Effector memory CD8-positive, alpha-beta T cell (primary cell): ENCODE data around the gene PMM2.
"Not testable (repeated sequence)": the region's sequence is repeated elsewhere in the genome, so short reads cannot be mapped to it uniquely, and the experiment has no call there.

ENCODE experiments used
- ATAC-seq: fragments of 150-1000 bp; cut with Tn5 transposase; replicated peaks from 2 replicates; pipeline ENCODE4 v1.10.0; 2021; ENCODE audit warnings: mild to moderate bottlenecking, moderate library complexity
- DNase-seq, 3 experiments: peaks; one replicate each; pipeline ENCODE4 v3.0.0; 2021
- H3K27ac Mint-ChIP-seq, 2 donors: one replicate each; pipeline ENCODE4 v1.8.0; 2022; ENCODE audit warnings: mild to moderate bottlenecking in 2 of 2, mixed read lengths in 2 of 2, moderate library complexity in 2 of 2
- H3K27me3 Mint-ChIP-seq, 2 donors: one replicate each; pipeline ENCODE4 v1.8.0; 2022; ENCODE audit warnings: mixed read lengths in 2 of 2
- H3K36me3 Mint-ChIP-seq: one replicate; pipeline ENCODE4 v1.8.0; 2022; ENCODE audit warnings: mild to moderate bottlenecking, moderate library complexity, mixed read lengths; ENCODE audit not compliant: insufficient read depth
- H3K4me1 Mint-ChIP-seq, 2 donors: one replicate each; pipeline ENCODE4 v1.8.0; 2022; ENCODE audit warnings: low read depth in 2 of 2, mixed read lengths in 2 of 2
- H3K4me3 Mint-ChIP-seq, 2 donors: one replicate each; pipeline ENCODE4 v1.8.0; 2022; ENCODE audit warnings: mild to moderate bottlenecking in 2 of 2, mixed read lengths in 2 of 2, moderate library complexity in 2 of 2
- H3K9me3 Mint-ChIP-seq, 2 donors: one replicate each; pipeline ENCODE4 v1.8.0; 2022; ENCODE audit warnings: mixed read lengths in 2 of 2
- total RNA-seq, 9 experiments: gene quantifications; one replicate each; lab custom pipeline; 2026; lab: John Stamatoyannopoulos, UW

Gene PMM2
- total RNA-seq: 49.1 to 149 (median 91.0) reads per million in 9 experiments

DNA sequence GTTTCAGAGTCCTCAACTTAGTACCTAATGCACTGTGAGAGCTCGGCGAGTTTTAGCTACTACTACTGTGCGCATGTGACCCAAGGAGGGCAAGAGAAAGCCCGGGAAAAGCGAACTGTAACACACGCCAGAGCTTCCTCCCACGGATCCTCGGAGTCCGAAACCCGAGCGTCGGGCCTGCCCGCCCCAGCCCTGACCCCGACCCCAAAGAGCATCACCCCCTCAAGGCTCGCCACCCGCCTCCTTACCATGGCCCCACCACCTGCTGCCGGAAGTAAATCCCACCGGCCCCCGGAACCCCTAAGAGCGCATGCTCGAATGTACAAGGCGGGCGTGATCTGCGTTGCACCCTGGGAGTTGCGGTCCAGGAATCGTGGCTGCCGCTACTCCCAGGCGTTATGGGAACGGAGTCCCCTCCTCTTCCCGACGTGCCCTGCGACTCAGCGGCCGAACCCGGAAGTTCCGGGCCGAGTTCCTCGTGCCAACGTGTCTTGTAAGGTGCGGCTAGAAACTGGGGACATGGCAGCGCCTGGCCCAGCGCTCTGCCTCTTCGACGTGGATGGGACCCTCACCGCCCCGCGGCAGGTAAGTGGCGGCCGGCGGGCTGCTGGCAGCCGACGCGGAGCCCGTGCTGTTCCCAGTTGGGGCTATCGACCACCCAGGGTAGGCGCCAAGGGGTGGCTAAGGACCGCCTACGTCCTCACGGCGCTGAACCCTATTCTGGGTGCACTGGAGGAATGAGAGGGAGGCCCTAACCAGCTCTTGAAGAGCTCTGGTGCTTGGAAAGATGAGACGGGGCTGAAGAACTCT, at the start of gene PMM2, which contains the start of gene TMEM186:
Gene PMM2 (plus strand): TSS at position 476 of the 810 bp plus-strand sequence. CDS start 44 bp downstream, at position 520.
Gene TMEM186 (minus strand): TSS at position 276 of the 810 bp plus-strand sequence. CDS start 25 bp downstream, at position 251.
- Mint-ChIP-seq H3K9me3 (no peaks in the 10 kb centered on the region), H3K4me1 (peaks cover 23 to 24% of the 10 kb centered on the region in 2 donors), H3K27me3 (no peaks in the 10 kb centered on the region), H3K36me3 (peaks cover 29% of the 10 kb centered on the region), H3K27ac (peak within 1 kb of the TSS; percentile 95 to 97), H3K4me3 (peak within 1 kb of the TSS; percentile 85 to 91)
- DNase-seq (peak; percentile 91), ATAC-seq (peak; percentile 95)

DNA sequence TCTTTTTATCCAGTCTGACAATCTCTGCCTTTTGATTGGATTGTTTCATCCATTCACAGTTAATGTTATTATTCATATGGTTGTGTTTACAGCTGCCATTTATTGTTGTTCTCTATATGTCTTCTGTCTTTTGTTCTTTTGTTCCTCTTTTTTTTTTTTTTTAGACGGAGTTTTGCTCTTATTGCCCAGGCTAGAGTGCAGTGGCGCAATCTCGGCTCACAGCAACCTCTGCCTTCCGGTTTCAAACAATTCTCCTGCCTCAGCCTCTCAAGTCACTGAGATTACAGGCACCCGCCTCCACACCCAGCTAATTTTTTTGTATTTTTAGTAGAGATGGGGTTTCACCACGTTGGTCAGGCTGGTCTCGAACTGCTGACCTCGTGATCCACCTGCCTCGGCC, 48.7 kb upstream of the PMM2 start:
- H3K9me3 Mint-ChIP-seq, H3K4me1 Mint-ChIP-seq, H3K36me3 Mint-ChIP-seq, H3K4me3 Mint-ChIP-seq, ATAC-seq, H3K27ac Mint-ChIP-seq, H3K27me3 Mint-ChIP-seq, DNase-seq: not testable (repeated sequence)

DNA sequence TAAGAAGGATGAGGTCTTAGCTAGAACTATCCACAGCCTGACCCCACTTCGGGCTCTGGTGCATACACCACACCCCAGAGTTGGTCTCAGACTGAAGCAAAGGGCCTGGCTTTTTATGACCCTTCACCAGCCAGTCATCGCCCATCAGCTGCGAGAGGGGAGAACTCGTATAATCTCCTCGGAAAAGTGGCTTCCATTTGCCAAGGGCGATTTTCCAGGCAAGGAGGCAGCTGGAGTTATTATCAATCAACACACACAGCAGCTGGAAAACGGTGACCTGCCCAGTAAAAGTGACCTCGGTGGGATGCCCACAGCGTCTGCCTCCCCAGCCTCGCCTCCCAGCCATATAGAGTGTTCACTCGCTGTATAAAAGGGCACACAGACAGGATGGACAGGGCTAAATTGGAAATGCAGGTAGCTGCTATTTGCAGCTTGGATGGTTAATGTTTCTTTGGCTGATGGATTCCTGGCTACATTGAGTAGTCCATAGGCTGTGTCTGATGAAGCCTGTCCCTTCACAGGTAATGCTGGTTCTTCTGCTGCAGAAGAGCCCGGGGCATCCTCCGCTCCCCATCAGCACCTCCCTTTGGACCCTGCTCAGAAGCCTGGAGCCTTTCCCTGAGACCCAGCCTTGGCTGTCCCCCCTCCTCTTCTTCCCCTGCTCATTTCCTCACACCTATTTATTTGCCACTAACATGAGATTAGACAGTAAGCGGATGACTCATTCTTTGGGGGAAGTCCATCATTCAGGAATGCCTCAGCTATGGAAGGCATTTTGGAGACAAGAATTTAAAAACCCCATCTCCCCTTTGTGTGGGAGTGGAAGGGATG, 45.9 kb upstream of the PMM2 start:
- Mint-ChIP-seq H3K4me3 (no peak overlapping the region), H3K27ac (no peak overlapping the region), H3K27me3 (no peaks in the 10 kb centered on the region), H3K4me1 (no peaks in the 10 kb centered on the region), H3K36me3 (peaks cover 8% of the 10 kb centered on the region), H3K9me3 (no peaks in the 10 kb centered on the region)
- ATAC-seq: no peak
- DNase-seq: no peak

DNA sequence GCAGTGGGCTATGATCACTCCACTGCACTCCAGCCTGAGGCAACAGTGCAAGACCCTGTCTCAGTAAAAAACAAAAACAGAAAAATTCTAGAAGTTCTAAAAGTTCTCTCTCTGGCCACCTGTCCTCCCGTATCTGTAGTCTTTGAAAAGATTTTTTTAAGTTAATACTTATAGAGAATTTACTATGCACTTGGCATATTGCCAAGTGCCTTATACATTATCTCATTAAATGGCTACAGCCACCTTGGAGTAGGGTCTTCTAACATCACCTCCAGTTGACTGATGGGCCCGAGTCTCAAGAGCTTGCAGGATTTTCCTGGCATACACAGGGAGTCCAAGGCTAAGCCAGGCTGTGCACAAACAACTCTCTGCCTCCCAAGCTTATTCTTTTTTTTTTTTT, 44.9 kb upstream of the PMM2 start:
- Mint-ChIP-seq H3K4me3 (no peak overlapping the region), H3K27me3 (no peaks in the 10 kb centered on the region), H3K9me3 (no peaks in the 10 kb centered on the region), H3K4me1 (no peaks in the 10 kb centered on the region), H3K36me3 (peaks cover 8% of the 10 kb centered on the region), H3K27ac (no peak overlapping the region)
- DNase-seq (no peak), ATAC-seq (no peak)

DNA sequence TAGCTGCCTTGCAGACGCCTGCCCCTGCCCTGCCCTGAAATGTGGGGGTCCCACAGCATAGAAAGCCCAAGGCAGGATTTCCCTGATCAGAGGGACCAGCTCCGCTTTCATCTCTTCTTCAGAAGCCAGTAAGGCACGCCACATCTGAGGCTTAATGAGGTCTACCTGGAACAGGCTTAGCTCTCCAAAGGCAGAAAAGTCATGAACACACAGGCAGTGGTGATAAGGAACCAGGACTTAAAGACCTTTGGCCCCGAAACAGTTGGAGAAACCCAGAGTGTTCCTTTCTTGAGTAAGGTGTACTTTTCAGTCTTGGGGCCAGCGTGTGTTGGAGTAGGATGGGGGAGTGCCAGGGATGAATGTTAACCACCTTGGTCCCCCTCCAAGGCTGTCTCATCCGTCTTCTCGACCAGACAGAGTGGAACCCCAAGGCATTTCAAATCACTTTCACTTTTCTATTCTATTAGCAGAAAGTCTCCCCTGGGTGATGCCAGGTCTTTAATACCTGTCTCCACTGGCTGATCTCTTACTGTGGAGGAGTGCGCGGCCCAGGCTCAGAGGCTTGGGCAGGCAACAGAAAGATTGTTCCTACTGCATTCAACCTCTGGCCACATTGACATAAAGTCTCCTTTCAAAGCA, 44.1 kb upstream of the PMM2 start:
- no peak for DNase-seq
- no peaks in the 10 kb centered on the region for H3K9me3 Mint-ChIP-seq
- H3K27me3 Mint-ChIP-seq: no peaks in the 10 kb centered on the region
- no peak for ATAC-seq
- no peaks in the 10 kb centered on the region for H3K4me1 Mint-ChIP-seq
- H3K27ac Mint-ChIP-seq: no peak overlapping the region
- H3K36me3 Mint-ChIP-seq: peaks cover 8% of the 10 kb centered on the region
- H3K4me3 Mint-ChIP-seq: no peak overlapping the region

DNA sequence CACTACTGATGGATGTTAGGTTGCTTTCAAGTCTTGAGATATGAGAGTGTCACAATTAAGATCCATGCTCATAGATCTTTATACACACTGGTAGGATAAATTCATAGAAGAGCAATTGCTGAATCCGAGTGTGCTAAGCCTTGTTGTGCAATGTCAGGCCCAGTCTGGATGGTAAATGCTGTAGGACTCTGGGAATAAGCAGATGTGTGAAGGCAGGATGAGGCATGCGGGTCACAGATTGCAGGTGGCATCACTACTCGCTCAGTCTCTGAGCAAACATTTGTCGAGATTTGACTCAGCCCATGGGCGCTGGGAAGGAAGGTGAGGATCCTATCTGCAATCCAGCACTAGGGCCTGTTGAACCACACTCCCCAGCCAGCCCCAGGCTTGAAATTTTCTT, 40.9 kb upstream of the PMM2 start:
- Mint-ChIP-seq H3K4me1 (no peaks in the 10 kb centered on the region), H3K9me3 (no peaks in the 10 kb centered on the region), H3K4me3 (no peak overlapping the region), H3K27me3 (no peaks in the 10 kb centered on the region), H3K36me3 (peaks cover 8% of the 10 kb centered on the region), H3K27ac (no peak overlapping the region)
- DNase-seq: no peak
- ATAC-seq: no peak

DNA sequence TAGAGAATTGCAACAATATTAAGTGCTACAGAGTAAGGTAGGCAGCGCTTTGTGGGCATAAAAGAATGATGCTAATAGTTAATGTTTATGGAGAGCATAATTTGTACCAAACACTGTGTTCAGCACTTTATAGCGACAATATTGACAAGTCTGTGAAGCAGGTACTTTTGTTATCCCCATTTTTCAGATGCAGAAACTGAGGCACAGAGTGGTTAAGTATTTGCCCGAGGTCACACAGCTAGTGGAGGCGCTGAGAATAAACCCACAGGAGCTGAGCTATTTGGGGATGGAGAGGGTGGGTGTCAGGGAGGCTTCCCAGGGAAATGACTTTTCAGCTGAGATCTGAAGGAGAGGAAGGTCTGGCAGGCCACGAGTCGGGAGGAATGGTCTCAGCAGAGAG, 39.6 kb upstream of the PMM2 start:
- no peaks in the 10 kb centered on the region for H3K27me3 Mint-ChIP-seq
- no peak for DNase-seq
- no peak for ATAC-seq
- peaks cover 8% of the 10 kb centered on the region for H3K36me3 Mint-ChIP-seq
- no peaks in the 10 kb centered on the region for H3K9me3 Mint-ChIP-seq
- H3K27ac Mint-ChIP-seq: peak overlapping the region in 1 of 2 donors; percentile 19
- H3K4me1 Mint-ChIP-seq: no peaks in the 10 kb centered on the region
- no peak overlapping the region for H3K4me3 Mint-ChIP-seq

DNA sequence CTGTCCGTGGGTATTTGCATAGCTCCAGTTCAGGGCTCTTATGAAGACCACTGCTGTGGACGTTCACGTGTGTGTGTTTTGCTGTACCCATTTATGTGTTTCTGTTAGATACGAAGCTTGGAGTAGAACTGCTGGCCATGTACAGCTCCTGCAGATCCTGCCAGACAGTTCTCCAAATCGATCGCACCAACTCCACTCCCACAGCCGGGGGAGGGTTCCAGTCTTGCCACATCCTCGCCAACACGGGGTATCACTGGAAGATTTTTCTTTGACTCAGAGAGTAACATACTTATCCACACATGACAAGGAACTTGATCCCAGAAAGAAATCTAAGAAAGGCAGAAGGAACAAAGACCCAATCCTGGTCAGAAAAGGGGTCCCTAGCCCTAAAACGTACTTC, 37.6 kb upstream of the PMM2 start:
- Mint-ChIP-seq H3K27me3 (no peaks in the 10 kb centered on the region), H3K4me3 (no peak overlapping the region), H3K36me3 (peaks cover 5% of the 10 kb centered on the region), H3K27ac (no peak overlapping the region), H3K9me3 (no peaks in the 10 kb centered on the region), H3K4me1 (no peaks in the 10 kb centered on the region)
- DNase-seq: no peak
- no peak for ATAC-seq

DNA sequence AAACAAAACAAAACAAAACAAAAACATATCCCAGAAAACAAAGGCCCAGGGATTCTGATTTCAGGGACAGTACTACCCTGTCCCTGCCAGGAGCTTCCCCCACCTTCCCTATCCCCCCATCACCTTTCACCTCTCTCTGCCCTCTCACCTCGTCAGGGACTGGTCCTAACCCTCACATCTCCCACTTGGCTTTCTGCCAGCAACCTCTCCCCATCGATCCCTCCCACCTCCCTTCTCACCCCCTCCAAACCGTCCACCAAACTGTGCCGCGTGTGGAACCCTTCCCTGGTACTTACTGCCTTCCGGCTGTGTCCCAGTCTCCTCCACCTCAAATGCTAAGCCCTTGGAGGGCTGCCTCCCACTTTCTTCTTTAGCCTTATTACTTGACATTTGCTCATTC, 36.6 kb upstream of the PMM2 start:
- H3K27me3 Mint-ChIP-seq: no peaks in the 10 kb centered on the region
- H3K4me1 Mint-ChIP-seq: no peaks in the 10 kb centered on the region
- no peak overlapping the region for H3K4me3 Mint-ChIP-seq
- DNase-seq: no peak
- no peak for ATAC-seq
- peaks cover 9% of the 10 kb centered on the region for H3K36me3 Mint-ChIP-seq
- no peak overlapping the region for H3K27ac Mint-ChIP-seq
- no peaks in the 10 kb centered on the region for H3K9me3 Mint-ChIP-seq

DNA sequence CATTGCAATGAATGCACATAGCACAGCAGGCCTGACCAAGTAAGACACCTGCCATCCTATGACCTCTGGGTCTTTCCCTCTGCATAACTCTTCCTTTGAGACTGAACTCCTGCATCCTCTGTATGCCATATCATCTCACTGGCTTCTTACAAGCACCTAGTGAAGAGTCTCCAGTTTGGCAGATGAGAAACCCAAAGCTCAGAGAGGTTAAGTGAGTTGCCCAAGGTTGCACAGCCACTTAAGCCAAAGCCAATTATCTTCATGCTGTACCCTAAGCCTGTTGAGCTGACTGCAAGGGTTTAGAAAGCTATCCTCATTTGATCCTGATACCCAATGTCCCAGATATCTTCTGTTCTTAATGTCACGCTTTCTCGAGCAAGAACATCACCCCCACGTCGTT, 35.4 kb upstream of the PMM2 start:
- Mint-ChIP-seq H3K27ac (no peak overlapping the region), H3K4me3 (no peak overlapping the region), H3K36me3 (peaks cover 14% of the 10 kb centered on the region), H3K4me1 (no peaks in the 10 kb centered on the region), H3K9me3 (no peaks in the 10 kb centered on the region), H3K27me3 (no peaks in the 10 kb centered on the region)
- DNase-seq (no peak), ATAC-seq (no peak)

DNA sequence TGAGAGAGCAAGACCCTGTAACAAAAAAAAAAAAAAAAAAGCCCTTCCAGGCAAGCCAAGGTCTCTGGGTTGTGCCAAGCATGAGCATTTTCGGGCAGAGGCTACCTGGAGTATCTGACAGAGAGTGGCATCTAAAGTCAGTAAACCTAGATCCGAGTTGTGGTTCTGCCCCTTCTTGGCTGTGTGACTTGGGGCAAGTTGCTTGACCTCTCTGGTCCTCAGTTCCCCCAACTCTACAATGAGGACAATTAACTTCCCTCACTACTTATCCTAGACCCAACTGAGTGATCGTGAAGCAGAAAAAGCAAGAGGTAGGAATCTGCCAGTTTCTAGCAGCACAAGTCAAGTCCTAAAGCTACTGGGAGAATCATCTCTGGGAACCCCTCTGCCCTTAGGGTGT, 34.6 kb upstream of the PMM2 start:
- no peak overlapping the region for H3K27ac Mint-ChIP-seq
- no peaks in the 10 kb centered on the region for H3K9me3 Mint-ChIP-seq
- H3K4me1 Mint-ChIP-seq: no peaks in the 10 kb centered on the region
- no peak for DNase-seq
- ATAC-seq: no peak
- no peak overlapping the region for H3K4me3 Mint-ChIP-seq
- no peaks in the 10 kb centered on the region for H3K27me3 Mint-ChIP-seq
- H3K36me3 Mint-ChIP-seq: peaks cover 16% of the 10 kb centered on the region

DNA sequence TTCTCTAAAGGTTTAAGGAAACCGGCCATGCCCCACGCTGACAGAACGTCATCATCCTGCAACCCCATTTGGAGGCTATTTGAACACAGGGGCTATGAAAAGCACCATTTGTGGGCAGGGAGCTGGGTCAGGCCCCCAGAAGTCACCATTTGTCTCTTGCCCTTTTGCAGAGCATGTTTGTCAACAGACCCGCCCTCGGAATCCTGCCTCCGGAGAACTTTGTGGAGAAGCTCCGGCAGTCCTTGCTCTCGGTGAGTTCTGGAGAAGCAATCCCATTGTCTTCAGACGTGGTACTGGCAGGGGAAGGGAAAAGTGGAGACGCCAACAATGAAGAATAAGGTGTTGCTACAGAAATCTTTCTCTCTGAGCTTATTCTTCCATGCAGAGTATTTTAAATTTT, 33.7 kb upstream of the PMM2 start:
- H3K9me3 Mint-ChIP-seq: no peaks in the 10 kb centered on the region
- no peak overlapping the region for H3K4me3 Mint-ChIP-seq
- H3K4me1 Mint-ChIP-seq: no peaks in the 10 kb centered on the region
- peaks cover 22% of the 10 kb centered on the region for H3K36me3 Mint-ChIP-seq
- DNase-seq (no peak), ATAC-seq (no peak)
- H3K27ac Mint-ChIP-seq: no peak overlapping the region
- H3K27me3 Mint-ChIP-seq: no peaks in the 10 kb centered on the region

DNA sequence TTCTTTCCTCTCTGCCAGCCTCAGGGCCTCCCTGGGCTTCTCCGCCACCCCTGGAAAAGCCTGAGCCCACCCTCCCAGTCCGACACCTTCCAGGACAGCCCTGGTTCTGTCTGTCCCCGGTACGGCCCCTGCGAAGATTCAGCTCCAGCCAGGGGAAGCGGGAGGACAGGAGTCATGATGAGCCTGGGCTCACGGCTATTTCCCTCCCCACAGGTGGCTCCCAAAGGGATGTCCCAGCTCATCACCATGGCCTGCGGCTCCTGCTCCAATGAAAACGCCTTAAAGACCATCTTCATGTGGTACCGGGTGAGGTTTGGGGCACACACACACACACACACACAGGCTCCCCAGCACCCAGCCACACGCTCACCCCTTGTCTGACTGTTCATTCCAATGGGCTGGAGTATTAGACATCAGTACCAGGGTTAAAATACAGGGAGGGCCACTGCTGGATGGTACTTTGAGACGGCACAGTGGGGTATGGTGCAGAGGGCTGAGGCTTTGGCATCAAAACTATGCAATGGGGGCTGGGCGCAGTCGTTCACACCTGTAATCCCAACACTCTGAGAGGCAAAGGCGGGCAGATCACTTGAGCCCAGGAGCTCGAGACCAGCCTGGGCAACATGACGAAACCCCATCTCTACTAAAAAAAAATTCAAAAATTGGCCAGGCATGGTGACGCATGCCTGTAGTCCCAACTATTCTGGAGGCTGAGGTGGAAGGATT, 33.0 kb upstream of the PMM2 start:
- no peak for DNase-seq
- no peaks in the 10 kb centered on the region for H3K4me1 Mint-ChIP-seq
- no peak overlapping the region for H3K27ac Mint-ChIP-seq
- H3K9me3 Mint-ChIP-seq: no peaks in the 10 kb centered on the region
- ATAC-seq: no peak
- no peaks in the 10 kb centered on the region for H3K27me3 Mint-ChIP-seq
- peaks cover 20% of the 10 kb centered on the region for H3K36me3 Mint-ChIP-seq
- no peak overlapping the region for H3K4me3 Mint-ChIP-seq
